GM18526 (cell line): ENCODE data around the gene WNT9A.

Experiments
- POLR2A ChIP-seq: IDR thresholded peaks from 3 replicates; pipeline ENCODE4 v1.6.1; 2011; ENCODE audit not compliant: insufficient read length; ENCODE audit errors: extremely low read depth

Gene WNT9A

DNA sequence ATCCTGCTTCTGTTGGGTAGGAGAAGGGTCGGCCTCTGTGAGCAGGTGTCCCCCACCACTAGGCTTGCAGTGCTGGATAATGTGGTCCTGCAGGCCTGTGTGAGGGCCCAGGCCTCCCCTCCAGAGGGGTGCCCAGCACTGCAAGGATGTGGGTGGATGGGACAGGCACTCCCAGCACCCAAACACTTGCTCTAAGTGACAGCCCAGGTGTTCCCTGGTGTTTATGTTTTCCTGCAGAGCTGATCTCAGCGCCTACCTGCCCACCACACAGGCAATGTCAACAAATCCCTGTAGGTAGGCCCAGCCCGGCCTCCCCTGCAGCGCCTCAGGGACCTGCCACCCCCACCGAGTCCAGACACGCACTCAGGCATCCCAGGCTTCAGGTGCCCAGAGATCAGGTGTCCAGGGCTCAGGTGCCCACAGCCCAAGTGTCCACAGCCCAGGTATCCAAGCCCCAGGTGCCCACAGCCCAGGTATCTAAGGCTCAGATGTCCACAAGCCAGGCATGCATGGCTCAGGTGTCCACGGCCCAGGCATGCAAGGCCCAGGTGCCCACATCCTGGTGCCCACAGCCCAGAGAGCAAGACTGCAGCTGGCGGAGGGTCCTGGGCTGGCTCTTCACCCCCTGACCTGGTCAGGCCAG lies 59.2 kb downstream of the WNT9A start:
- no peak for TF ChIP-seq POLR2A

DNA sequence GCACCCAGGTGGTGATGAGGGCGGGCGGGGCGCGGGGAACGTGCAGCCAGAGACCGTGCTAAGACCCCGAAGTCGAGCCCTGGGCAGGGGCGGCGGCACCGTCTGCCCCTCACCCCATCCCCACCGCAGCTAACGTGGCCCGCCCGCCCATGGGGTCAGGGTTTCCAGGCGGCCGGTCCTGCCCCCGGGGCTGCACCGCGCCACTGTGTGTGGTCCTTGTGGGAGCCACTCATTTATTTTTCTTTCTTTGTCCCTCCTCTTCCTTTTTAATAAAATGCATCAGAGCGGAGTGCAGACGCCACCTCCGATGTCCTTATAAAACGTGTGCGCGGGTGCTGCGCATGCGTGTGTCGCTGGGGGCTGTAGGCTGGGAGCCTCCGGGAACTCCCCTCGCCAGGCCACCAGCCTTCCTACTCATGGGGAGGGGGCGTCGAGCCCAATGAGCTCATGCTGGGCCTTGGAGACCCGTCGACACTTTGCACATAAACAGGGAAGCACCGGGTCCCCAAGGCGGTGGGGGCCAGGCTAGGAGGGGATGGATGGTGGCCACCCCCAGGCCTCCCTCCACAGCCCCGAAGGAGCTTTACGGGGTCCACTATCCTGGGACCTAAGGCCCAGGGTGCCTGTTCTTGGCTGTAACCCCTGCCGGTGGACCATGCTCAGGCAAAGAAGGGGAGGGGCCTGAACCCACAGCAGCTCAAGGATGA lies 59.9 kb downstream of the WNT9A start:
- no peak for TF ChIP-seq POLR2A

DNA sequence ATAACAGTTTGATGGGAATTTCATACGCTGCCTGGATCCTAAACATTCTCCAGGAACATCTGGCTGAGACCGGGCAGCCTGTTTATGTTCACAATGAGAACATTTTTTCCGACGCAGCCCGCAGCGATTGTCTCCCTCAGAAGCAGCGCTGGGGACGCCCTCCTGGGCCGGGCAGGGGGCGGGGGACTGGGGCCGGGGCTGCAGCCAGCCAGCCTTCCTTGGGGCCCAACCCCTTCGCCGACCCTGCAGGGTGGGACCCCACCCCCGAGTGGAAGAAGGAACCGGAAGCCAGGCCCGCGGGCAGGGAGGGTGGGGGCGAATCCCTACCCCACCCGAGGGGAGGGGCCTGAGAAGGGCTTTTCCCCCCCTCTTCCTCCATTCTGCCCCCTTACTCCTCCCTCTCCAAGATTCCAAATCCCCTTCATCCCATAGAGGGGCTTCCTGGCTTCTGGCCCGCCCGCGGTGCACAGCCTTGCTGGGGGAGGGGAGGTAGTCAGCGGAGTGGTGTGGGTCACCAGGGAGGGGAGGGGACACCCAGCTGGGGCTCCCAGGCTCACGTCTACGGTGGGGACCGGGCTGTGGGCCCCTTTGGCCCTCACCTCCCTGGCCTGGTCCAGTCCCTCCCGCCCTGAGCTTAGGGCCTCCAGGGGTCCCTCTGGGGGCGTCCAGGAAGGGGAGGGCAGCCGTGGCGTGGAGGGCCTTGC lies 60.6 kb downstream of the WNT9A start:
- no peak for TF ChIP-seq POLR2A

DNA sequence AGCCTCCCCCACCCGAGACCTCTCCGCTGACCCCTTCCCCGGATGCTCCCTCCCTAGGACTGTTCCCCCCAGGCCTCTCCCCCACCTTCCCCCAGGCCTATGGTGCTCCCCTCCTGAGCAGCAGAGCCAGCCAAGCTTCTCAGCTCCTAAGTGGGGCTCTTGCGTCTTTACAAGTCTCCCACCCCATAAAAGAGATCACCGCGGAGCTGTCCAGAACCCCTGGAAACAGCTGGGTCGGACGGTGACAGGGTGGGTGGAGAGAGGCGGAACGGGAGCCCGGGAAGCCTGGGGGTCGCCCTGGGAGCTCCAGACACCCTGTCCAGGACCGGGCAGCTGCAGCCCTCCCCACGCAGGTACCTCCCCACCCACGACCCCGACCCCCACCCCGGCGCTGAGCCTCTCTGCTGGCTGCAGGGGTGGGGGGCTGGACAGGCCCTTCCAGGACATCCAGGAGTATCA lies 61.2 kb downstream of the WNT9A start:
- TF ChIP-seq POLR2A: no peak

DNA sequence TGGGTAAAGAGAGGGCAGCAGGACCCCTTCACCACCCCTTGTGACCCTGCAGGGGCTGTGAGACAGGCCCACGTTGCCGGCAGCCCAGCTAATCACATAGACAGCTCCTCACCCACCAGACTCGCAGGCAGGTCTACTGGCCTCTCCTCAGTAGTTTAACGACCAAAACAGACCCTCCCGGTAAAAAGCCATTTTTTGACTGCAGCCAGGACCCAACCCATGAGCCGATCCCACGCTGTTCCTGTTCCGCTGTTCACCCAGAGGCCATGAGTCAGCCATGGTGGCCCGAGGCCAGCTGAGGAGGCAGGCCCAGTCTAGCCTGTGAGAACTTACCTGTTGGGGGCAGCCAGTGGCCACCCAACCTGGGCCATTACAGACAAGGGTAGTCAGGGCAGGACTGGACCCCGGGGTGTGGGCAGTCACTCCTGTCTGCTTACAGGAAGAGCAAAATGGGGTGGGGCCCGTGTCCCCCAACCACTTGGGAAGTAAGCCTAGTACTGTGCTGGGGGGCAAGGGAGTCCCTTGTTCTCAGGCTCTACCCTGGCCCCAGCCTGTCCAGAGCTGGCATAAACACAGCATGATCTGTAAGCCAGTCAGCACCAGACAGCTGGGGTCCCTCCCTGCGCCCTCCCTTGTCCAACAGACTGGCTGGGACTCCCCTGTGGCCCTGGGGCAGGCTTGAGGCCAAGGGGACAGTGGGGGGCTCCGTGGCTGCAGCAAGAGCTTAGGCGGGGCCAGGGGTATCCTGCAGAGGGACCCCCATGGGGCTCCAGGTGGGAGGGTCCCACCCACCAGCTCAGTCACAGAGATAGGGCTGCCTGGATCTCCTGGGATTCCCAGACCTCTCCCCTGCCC lies 61.9 kb downstream of the WNT9A start:
- no peak for TF ChIP-seq POLR2A

DNA sequence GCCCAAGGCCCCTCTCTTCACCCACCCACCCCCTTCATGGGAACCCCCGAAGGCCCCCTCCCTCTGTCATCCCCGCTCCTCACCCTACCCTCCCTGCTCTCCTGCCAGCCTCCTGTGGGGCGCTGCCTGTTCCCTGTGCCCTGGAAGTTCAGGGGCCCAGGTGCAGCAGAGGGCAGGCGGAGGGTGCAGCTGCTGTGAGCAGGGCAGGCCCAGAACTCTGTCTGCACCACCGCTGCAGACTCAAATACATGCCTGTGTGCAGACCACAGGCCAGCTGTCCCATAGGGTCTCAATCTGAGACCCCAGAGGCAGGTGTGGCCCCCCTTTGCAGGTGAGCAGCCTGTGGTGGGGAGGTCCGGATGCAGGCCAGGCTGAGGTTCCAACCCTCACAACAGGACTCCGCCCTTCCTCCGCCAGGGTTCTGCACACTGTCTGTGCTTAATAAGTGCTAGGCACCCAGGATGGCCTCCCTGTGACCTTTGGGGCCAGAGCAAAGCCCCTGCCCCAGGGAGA lies 62.5 kb downstream of the WNT9A start:
- no peak for TF ChIP-seq POLR2A

DNA sequence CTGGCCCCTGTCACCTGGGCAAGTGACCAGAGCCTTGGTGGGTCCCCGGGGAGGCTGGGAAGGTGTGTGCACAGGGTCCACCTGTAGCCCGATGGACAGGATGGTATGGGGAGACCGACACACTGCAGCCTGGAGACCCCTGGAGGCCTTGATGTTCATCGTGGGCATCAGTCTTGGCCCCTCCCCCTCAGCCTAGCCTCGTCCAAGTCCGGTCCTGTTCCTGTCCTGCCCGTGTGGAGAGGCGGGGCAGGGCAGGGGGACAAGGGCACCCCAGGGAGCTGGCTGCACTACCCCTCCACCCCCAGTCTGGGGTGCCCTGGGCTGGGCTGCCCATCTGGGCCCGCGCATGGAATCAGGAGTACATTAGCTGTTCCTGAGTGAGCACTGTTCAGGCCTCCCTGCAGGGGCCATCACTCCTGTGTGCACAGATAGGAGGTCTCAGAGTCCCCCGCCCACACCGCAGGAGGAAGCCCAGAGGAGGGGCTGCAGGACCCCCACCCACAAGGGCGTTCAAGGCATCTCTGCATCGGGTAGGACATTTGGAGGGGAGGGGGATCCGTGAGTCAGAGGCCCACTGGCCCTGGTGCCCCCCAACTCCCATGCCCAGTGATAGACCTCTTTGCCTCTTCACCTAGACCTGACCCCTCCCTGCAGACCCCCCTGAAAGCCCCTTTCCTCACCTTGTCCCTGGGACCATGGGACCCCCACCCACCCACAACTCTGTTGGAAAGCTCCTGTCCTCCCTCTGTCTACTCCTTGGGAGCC lies 63.2 kb downstream of the WNT9A start:
- TF ChIP-seq POLR2A: no peak

DNA sequence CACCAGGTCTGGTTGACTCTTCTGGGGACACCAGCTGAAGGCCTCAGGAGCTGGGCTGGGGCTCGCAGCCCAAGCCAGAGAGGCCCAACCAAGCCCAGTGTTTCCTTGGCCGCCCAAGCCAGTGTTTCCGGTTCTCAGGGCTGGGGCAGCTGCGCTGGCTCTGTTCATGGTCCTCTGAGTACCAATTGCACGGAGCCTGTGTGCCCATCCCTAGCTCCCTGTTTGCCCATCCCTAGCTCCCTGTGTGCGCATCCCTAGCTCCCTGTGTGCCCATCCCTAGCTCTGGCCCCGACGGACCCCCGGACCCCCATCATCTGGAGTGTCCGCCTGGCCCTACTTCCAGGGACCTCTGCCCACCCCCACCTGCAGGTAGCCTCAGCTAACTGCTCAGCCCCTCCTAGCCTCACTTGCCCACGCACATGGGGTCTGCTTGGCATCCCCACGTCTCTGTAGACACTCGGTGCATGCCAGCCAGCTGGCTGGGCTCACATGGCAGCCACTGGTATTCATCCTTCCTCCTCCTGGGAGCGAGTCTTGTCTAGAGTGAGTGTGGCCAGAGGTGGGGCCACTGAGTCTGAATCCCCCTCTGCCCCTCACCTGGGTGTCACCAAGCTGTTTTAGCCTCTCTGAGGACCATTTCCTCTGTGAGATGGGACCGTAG lies 64.0 kb downstream of the WNT9A start:
- no peak for TF ChIP-seq POLR2A

DNA sequence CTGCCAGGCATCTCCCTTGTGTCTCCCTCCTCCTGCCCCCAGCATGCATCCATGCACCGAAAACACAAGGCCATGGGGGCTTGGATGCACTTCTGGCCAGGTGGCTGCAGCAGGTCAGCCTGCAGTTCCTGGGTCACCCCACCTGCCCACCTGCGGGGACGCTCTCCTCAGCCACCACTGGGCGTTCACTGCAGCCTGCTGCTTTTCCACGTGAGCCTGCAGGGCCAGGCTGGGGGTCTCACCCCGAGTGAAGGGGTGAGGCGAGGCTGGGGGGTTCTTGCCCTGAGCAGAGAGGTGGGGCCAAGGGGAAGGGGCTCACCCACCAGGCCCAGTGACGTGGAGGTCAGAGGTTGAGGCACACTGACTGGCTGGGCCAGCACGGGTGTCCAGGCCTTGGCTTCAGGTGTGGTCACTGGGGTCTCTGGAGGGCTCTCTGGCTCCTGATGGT lies 64.6 kb downstream of the WNT9A start:
- TF ChIP-seq POLR2A: no peak

DNA sequence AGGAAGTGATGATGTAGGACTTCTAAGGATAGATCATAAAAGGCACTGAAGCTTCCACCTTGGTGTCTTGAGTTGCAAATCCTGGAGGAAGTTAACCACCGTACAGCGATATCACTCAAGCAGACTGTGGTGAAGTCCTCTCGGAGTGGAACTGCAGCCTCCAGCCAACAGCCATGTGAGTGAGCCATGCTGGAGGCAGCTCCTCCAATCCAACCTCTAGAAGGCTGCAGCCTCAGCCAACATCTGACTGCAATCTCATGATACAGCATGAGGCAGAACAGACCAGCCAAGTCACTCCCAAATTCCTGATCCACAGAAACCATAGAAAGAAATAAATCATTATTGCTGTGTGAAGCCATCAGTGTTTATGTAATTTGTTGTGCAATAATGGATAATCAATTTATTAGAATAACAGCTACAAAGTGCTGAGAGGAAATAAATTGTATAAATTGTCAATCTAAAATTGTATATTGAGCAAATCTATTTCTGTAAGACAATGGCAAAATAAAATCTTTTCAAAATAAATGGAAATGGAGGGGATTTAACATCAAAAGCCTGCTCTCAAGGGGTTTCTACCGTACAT lies 67.3 kb downstream of the WNT9A start:
- no peak for TF ChIP-seq POLR2A

DNA sequence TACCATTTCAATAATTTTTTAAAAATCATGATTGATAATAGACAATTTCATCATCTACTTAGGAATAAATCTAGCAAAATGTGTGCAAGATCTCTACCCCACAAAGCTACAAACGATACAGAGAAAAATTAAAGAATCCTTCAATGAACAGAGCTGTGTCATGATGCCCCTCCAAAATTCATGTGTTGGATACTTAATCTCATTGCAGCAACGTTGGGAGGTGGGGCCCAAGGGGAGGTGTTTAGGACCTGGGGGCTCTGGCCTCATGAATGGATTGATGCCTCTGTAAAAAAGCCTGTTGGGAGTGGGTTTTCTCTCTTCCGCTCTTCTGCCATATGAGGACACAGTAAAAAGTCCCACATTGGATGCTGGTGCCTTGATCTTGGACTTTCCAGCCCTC lies 77.4 kb downstream of the WNT9A start:
- no peak for TF ChIP-seq POLR2A

DNA sequence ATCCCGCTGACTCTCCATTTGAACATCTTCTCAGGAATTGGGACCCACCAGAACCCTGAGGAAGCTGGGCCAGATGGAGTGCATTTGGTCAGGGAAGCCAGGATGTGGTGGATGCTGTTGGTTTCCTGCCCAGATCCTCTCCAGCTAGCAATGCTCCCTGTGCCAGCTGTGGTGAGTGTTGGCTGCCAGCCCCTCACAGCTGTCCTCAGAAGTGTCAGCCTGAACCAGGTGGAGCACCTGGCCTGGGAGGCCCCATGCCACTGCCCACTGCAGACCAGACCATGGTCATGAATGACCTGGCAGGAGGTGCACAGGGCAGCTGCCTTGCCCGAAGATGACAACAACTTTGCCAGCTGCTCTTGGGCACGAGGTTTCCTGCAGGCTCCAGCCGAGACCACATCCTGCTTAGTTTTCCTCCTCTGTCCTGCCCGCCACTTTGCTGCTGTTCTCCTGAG lies 77.9 kb downstream of the WNT9A start:
- no peak for TF ChIP-seq POLR2A

DNA sequence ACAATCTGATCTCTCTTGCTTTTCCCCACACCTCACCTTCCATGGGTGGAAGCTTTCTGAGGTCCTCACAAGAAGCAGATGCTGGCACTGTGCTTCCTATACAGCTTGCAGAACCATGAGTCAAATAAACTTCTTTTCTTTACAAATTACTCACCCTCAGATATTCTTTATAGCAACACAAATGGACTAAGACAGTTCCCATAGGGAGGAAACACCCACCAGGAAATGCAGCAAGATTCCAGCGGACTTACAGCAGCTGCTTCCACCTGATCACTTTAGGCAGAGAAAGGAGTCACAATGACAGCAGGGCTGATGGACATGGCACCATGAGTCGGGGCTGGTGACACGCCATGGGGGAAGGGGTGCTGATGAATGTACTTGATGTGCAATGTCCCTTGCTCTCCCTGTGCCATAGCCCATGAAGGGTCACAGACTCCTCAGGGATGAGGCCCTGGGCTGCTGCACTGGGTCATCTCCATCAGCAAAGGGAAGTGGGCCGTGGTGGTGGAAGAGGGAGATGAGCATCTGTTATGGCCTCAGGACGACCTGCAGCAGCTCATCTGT lies 78.4 kb downstream of the WNT9A start:
- TF ChIP-seq POLR2A: no peak
